GM21423 (cell line): ENCODE data around the gene USP3.
A peak's percentile ranks its signal among the peaks of the same experiment; 100 is the strongest.
"Not testable (repeated sequence)": the region's sequence is repeated elsewhere in the genome, so short reads cannot be mapped to it uniquely, and the experiment has no call there.

Source experiments
- ATAC-seq: cut with Tn5 transposase; IDR thresholded peaks from one replicate; pipeline ENCODE4 v1.9.1; 2021; ENCODE audit warnings: mild to moderate bottlenecking, moderate library complexity; ENCODE audit not compliant: unreplicated experiment

USP3 gene

GRCh38 chr15:63475707-63476106, 28.7 kb upstream of the USP3 start:
- no peak for ATAC-seq

GRCh38 chr15:63476229-63476632, 28.2 kb upstream of the USP3 start:
- no peak for ATAC-seq

GRCh38 chr15:63478243-63478642, 26.1 kb upstream of the USP3 start:
- no peak for ATAC-seq

- no peak for ATAC-seq
Measured at GRCh38 chr15:63480441-63480821, 24.0 kb upstream of the USP3 start.

GRCh38 chr15:63481105-63481810, 23.1 kb upstream of the USP3 start:
- no peak for ATAC-seq

- ATAC-seq, result no peak
Measured at GRCh38 chr15:63482874-63483323, 21.5 kb upstream of the USP3 start.

GRCh38 chr15:63483521-63484371, 20.6 kb upstream of the USP3 start:
- no peak for ATAC-seq

GRCh38 chr15:63484433-63485186, 19.8 kb upstream of the USP3 start:
- ATAC-seq, result no peak

GRCh38 chr15:63487076-63487757, 17.2 kb upstream of the USP3 start:
- peak; percentile 36 for ATAC-seq

- ATAC-seq, result not testable (repeated sequence)
Measured at GRCh38 chr15:63487758-63488397, 16.5 kb upstream of the USP3 start.

GRCh38 chr15:63488398-63488960, 15.9 kb upstream of the USP3 start:
- ATAC-seq, result no peak

GRCh38 chr15:63489352-63489751, 15.0 kb upstream of the USP3 start:
- ATAC-seq, result no peak

GRCh38 chr15:63490345-63491034, 13.9 kb upstream of the USP3 start:
- ATAC-seq, result no peak

GRCh38 chr15:63491116-63491827, 13.1 kb upstream of the USP3 start:
- no peak for ATAC-seq

GRCh38 chr15:63491979-63492378, 12.4 kb upstream of the USP3 start:
- ATAC-seq, result no peak

GRCh38 chr15:63492541-63493077, 11.8 kb upstream of the USP3 start:
- ATAC-seq, result no peak

- ATAC-seq, result no peak
Measured at GRCh38 chr15:63493436-63493835, 11.0 kb upstream of the USP3 start.

GRCh38 chr15:63494408-63494807, 10.0 kb upstream of the USP3 start:
- no peak for ATAC-seq

GRCh38 chr15:63495343-63495742, 9.1 kb upstream of the USP3 start:
- no peak for ATAC-seq
